OCI-LY1 (cell line): ENCODE measurements around the gene ADRA1B.

Source experiments
- H2AFZ ChIP-seq: fragments of 200-600 bp; sonication (generic), shearing (Covaris generic); 2 replicates; pipeline ENCODE4 v1.6.0; 2014; ENCODE audit warnings: antibody characterized with exemption, mild to moderate bottlenecking, low read length
- H3F3A ChIP-seq: fragments of 200-600 bp; sonication (generic), shearing (Covaris generic); 2 replicates; pipeline ENCODE4 v1.6.0; 2014; ENCODE audit warnings: mild to moderate bottlenecking, antibody characterized with exemption, low read length, moderate library complexity; ENCODE audit not compliant: insufficient read depth
- H3K27ac ChIP-seq: fragments of 200-600 bp; sonication (generic); 2 replicates; pipeline ENCODE4 v1.5.1; 2014; ENCODE audit warnings: low read length, mixed run types, mild to moderate bottlenecking, low read depth; ENCODE audit not compliant: poor library complexity, severe bottlenecking
- H3K27me3 ChIP-seq: fragments of 200-600 bp; sonication (generic); 2 replicates; pipeline ENCODE4 v1.6.0; 2014; ENCODE audit warnings: antibody characterized with exemption, mild to moderate bottlenecking, low read length, moderate library complexity; ENCODE audit not compliant: insufficient read depth
- H3K36me3 ChIP-seq: fragments of 200-600 bp; sonication (generic); 2 replicates; pipeline ENCODE4 v1.6.1; 2014; ENCODE audit warnings: mild to moderate bottlenecking, antibody characterized with exemption, low read length, moderate library complexity, mixed read lengths; ENCODE audit not compliant: insufficient read depth
- H3K4me1 ChIP-seq: fragments of 200-600 bp; sonication (generic); 2 replicates; pipeline ENCODE4 v1.5.1; 2014; ENCODE audit warnings: mild to moderate bottlenecking, low read length, moderate library complexity; ENCODE audit not compliant: insufficient read depth, severe bottlenecking
- H3K4me2 ChIP-seq: fragments of 200-600 bp; sonication (generic), shearing (Covaris generic); 2 replicates; pipeline ENCODE4 v1.6.1; 2014; ENCODE audit warnings: low read length
- H3K4me3 ChIP-seq: fragments of 200-600 bp; sonication (generic); 2 replicates; pipeline ENCODE4 v1.5.1; 2014; ENCODE audit warnings: low read length, low read depth, mild to moderate bottlenecking, mixed read lengths; ENCODE audit not compliant: poor library complexity, severe bottlenecking
- H3K79me2 ChIP-seq: fragments of 200-600 bp; shearing (Covaris generic); 2 replicates; pipeline ENCODE4 v1.6.1; 2016; ENCODE audit warnings: mixed run types, low read length, mixed read lengths; ENCODE audit not compliant: insufficient read depth
- H3K9ac ChIP-seq: fragments of 200-600 bp; sonication (generic), shearing (Covaris generic); 2 replicates; pipeline ENCODE4 v1.6.1; 2014; ENCODE audit warnings: mild to moderate bottlenecking, low read length, mixed read lengths
- H3K9me2 ChIP-seq: fragments of 200-600 bp; sonication (generic), shearing (Covaris generic); 2 replicates; pipeline ENCODE4 v1.6.1; 2014; ENCODE audit warnings: low read depth, mild to moderate bottlenecking, low read length, mixed read lengths
- H3K9me3 ChIP-seq: fragments of 200-600 bp; shearing (Covaris generic); 2 replicates; pipeline ENCODE4 v1.6.1; 2014; ENCODE audit warnings: low read length, mixed read lengths
- H4K20me1 ChIP-seq: fragments of 200-600 bp; sonication (generic), shearing (Covaris generic); 2 replicates; pipeline ENCODE4 v1.6.0; 2016; ENCODE audit warnings: mild to moderate bottlenecking, low read length; ENCODE audit not compliant: insufficient read depth
- CTCF ChIP-seq: fragments of 200-600 bp; sonication (generic), shearing (Covaris generic); IDR thresholded peaks from 2 replicates; pipeline ENCODE4 v1.5.1; 2017; ENCODE audit warnings: mild to moderate bottlenecking, antibody characterized with exemption, low read length, moderate library complexity, mixed read lengths
- EZH2 ChIP-seq: fragments of 200-600 bp; sonication (generic), shearing (Covaris generic); IDR thresholded peaks from 2 replicates; pipeline ENCODE4 v1.8.0; 2017; ENCODE audit warnings: borderline replicate concordance, mixed run types, mild to moderate bottlenecking, antibody characterized with exemption, low read length, moderate library complexity, mixed read lengths

Gene ADRA1B

GRCh38 chr5:159905496-159905895 is 10.8 kb upstream of the ADRA1B start:
- H3K4me3 ChIP-seq: no peak overlapping the region
- no peaks in the 10 kb centered on the region for H3K9me2 ChIP-seq
- H3K79me2 ChIP-seq: no peaks in the 10 kb centered on the region
- no peaks in the 10 kb centered on the region for H3K4me1 ChIP-seq
- TF ChIP-seq EZH2: no peak
- TF ChIP-seq CTCF: no peak
- H3K27me3 ChIP-seq: no peaks in the 10 kb centered on the region
- H2AFZ ChIP-seq: no peak overlapping the region
- H3K4me2 ChIP-seq: no peak overlapping the region
- no peak overlapping the region for H3K27ac ChIP-seq
- no peaks in the 10 kb centered on the region for H3K9me3 ChIP-seq
- no peaks in the 10 kb centered on the region for H4K20me1 ChIP-seq
- no peaks in the 10 kb centered on the region for H3K36me3 ChIP-seq
- H3K9ac ChIP-seq: no peak overlapping the region
- H3F3A ChIP-seq: no peaks in the 10 kb centered on the region

- no peak overlapping the region for H3K27ac ChIP-seq
- H3K36me3 ChIP-seq: no peaks in the 10 kb centered on the region
- H3K79me2 ChIP-seq: no peaks in the 10 kb centered on the region
- H4K20me1 ChIP-seq: no peaks in the 10 kb centered on the region
- H3K4me1 ChIP-seq: no peaks in the 10 kb centered on the region
- TF ChIP-seq CTCF (no peak), EZH2 (no peak)
- H3K9me3 ChIP-seq: no peaks in the 10 kb centered on the region
- H3K4me2 ChIP-seq: no peak overlapping the region
- H3K9ac ChIP-seq: no peak overlapping the region
- H3F3A ChIP-seq: no peaks in the 10 kb centered on the region
- H3K9me2 ChIP-seq: no peaks in the 10 kb centered on the region
- H3K27me3 ChIP-seq: no peaks in the 10 kb centered on the region
- H2AFZ ChIP-seq: no peak overlapping the region
- H3K4me3 ChIP-seq: no peak overlapping the region
Observed at GRCh38 chr5:159906463-159906862, 9.8 kb upstream of the ADRA1B start.

- H3K4me2 ChIP-seq: no peak overlapping the region
Observed at GRCh38 chr5:159906943-159907342, 9.3 kb upstream of the ADRA1B start.

More at GRCh38 chr5:159906943-159907342, 9.3 kb upstream of the ADRA1B start:
- Histone ChIP-seq H3K4me3 (no peak overlapping the region), H3K9ac (no peak overlapping the region), H3F3A (no peaks in the 10 kb centered on the region), H3K79me2 (no peaks in the 10 kb centered on the region), H3K9me2 (no peaks in the 10 kb centered on the region), H3K9me3 (no peaks in the 10 kb centered on the region), H3K27ac (no peak overlapping the region), H2AFZ (no peak overlapping the region), H3K4me1 (no peaks in the 10 kb centered on the region), H4K20me1 (no peaks in the 10 kb centered on the region), H3K36me3 (no peaks in the 10 kb centered on the region), H3K27me3 (no peaks in the 10 kb centered on the region)
- TF ChIP-seq CTCF (no peak), EZH2 (no peak)
